Thyroid gland (tissue), 4 donors: ENCODE measurements around the gene SCGN.

Source experiments
- CTCF ChIP-seq, 6 experiments: fragments of 200-600 bp in 3 of 6; fragments of 450-650 bp in 3 of 6; sonication (generic) in 3 of 6; IDR thresholded peaks; one replicate each; pipeline ENCODE4 v1.5.1; 2016 to 2019; ENCODE audit warnings: antibody characterized with exemption in 6 of 6, mild to moderate bottlenecking in 2 of 6, inconsistent platforms in 1 of 6, moderate library complexity in 1 of 6
- POLR2A ChIP-seq, 2 donors: fragments of 450-650 bp; IDR thresholded peaks; one replicate each; pipeline ENCODE4 v1.6.1; 2017; ENCODE audit warnings: antibody characterized with exemption in 2 of 2, mild to moderate bottlenecking in 2 of 2, moderate library complexity in 1 of 2

- TF ChIP-seq CTCF (IDR thresholded peaks at IDR 0.05) (no peak), POLR2A (IDR thresholded peaks at IDR 0.05) (no peak)
Measured at GRCh38 chr6:25619217-25619616, 32.8 kb upstream of the SCGN start.
